GM19328 (cell line): ENCODE measurements around the gene SKI.

ENCODE experiments used
- ATAC-seq: cut with Tn5 transposase; IDR thresholded peaks from one replicate; pipeline ENCODE4 v1.9.1; 2021; ENCODE audit warnings: mild to moderate bottlenecking, moderate library complexity; ENCODE audit not compliant: unreplicated experiment

Gene SKI

GRCh38 chr1:2229037-2229864 lies 1.1 kb downstream of the SKI start:
- no peak for ATAC-seq

GRCh38 chr1:2229911-2230731 lies 2.0 kb downstream of the SKI start:
- ATAC-seq, result no peak

GRCh38 chr1:2230781-2231531 lies 2.8 kb downstream of the SKI start:
- ATAC-seq, result no peak

GRCh38 chr1:2231532-2232254 lies 3.6 kb downstream of the SKI start:
- no peak for ATAC-seq

- no peak for ATAC-seq
Observed at GRCh38 chr1:2232255-2232915, 4.3 kb downstream of the SKI start.

- no peak for ATAC-seq
Observed at GRCh38 chr1:2232916-2233438, 4.9 kb downstream of the SKI start.

GRCh38 chr1:2233468-2233867 lies 5.3 kb downstream of the SKI start:
- no peak for ATAC-seq

- no peak for ATAC-seq
Observed at GRCh38 chr1:2233997-2234761, 6.1 kb downstream of the SKI start.

GRCh38 chr1:2234762-2235113 lies 6.6 kb downstream of the SKI start:
- ATAC-seq, result no peak

- no peak for ATAC-seq
Observed at GRCh38 chr1:2235300-2235998, 7.3 kb downstream of the SKI start.

GRCh38 chr1:2236695-2237677 lies 8.9 kb downstream of the SKI start:
- no peak for ATAC-seq

- ATAC-seq, result no peak
Observed at GRCh38 chr1:2237773-2238172, 9.7 kb downstream of the SKI start.

- ATAC-seq, result no peak
Observed at GRCh38 chr1:2238361-2239012, 10.4 kb downstream of the SKI start.

- no peak for ATAC-seq
Observed at GRCh38 chr1:2239013-2239370, 10.9 kb downstream of the SKI start.

GRCh38 chr1:2239384-2239985 lies 11.4 kb downstream of the SKI start:
- ATAC-seq, result no peak

- ATAC-seq, result no peak
Observed at GRCh38 chr1:2240270-2241156, 12.4 kb downstream of the SKI start.
